GM18519 (cell line): ENCODE measurements around the gene ZNF688.

Experiments
- ATAC-seq: cut with Tn5 transposase; IDR thresholded peaks from one replicate; pipeline ENCODE4 v1.9.1; 2021; ENCODE audit warnings: mild to moderate bottlenecking, moderate library complexity; ENCODE audit not compliant: unreplicated experiment, low FRiP score

Gene ZNF688

DNA sequence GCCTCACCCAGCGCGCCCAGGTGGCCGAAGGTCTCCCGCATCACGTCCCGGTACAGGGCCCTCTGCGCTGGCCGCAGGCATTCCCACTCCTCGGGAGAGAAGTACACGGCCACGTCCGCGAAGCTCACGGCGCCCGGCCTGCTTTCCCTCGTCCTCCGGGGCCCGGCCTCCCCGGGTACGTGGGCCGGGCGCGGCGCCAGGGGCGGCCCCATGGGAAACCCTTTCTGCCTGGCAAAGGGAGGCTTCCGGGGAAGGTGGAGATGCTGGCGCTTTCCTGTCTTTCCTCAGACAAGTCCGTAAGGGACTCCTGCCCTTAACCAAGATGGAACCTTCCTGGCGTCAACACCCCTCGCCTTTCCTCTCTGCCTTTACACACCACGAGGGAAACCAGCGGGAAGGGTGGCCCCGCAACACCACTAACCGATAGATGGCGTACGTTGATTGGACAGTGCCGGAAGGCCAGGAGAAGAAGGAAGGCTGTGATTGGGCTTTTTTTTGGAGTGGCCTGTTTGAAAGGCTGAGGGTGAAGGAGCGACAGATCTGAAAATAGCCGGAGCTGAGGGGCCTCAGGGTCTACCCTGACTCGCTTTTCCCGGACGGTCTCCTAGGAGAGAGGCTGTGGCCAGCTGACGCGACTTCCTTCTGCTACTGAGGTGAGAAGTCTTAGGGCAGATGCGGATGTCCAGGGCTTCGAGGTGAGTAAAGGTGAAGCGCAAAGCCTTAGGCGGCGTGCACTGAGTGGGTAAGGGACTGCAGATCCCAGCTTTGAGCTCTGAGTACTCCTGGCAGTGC is 14.1 kb upstream of the ZNF688 start, which contains the start of gene ZNF785:
TSS of gene ZNF785 (minus strand) at position 298 of the 792 bp plus-strand sequence. CDS start at position 212, 86 bp downstream.
- ATAC-seq: peak; percentile 78

- ATAC-seq: no peak
Measured at GRCh38 chr16:30585022-30585399, 13.5 kb upstream of the ZNF688 start.

GRCh38 chr16:30582611-30583340 is 11.3 kb upstream of the ZNF688 start:
- ATAC-seq: no peak

GRCh38 chr16:30581457-30581856 is 9.9 kb upstream of the ZNF688 start:
- no peak for ATAC-seq

- ATAC-seq: no peak
Measured at GRCh38 chr16:30574678-30575077, 3.2 kb upstream of the ZNF688 start.

GRCh38 chr16:30570636-30571444 is 674 bp downstream of the ZNF688 start:
- ATAC-seq: no peak

DNA sequence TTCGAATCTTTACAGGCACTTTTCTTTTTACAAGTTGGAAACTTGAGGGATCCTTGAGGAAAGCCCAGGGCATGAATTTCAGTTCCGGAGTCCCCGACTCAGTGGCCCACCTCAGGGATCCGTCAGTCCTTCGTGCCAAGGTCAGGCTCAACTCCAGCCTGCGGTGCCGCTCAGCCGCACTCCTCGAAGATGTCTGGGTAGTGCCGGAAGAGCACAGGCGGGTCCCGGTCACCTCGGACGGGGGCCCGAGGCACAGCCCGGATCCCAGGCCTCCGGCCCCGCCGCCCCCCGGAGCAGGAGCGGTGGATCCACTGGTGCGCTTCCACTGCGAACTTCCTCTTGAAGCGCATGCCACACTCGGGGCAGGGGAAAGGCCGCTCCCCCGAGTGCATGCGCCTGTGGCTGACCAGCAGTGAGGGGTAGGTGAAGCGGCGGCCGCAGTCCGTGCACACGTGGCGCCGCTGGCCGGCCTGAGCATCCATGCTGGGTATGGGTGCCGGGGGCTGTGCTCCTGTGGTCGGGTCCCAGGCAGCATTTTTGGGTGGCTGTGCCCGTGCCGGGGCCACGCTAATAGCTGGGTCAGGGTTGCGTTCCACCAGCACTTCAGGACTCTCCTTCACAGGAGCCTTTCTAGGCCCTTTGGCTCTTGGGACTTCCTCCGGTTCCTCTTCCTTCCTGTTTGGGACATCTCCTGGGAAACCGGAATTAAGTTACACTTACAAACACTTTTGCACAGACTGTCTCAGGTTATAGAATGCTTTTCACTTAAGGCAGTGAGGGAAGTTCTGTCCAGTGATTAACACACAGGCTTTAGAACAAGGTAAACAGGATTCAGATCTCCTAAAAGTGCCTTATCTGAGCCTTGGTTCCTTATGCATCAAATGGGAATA is 1.5 kb downstream of the ZNF688 start:
- no peak for ATAC-seq

DNA sequence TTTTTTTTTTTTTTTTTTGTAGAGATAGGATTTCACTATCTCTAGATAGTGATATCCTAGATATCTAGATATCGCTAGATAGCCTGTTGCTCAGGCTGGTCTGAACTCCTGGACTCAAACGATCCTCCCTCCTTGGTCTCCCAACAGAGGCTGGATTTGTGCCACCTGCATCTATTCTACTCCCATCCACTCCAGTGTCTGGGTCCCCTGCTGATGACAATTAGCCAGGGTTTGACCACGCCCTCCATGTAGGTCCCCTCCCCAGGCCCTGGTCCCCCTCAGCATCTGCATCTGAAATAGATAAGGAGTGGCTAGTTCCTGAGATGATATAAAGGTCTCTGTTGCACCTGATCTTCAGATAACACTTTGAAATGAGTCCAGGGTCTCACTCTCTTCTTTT is 2.2 kb downstream of the ZNF688 start:
- no peak for ATAC-seq

DNA sequence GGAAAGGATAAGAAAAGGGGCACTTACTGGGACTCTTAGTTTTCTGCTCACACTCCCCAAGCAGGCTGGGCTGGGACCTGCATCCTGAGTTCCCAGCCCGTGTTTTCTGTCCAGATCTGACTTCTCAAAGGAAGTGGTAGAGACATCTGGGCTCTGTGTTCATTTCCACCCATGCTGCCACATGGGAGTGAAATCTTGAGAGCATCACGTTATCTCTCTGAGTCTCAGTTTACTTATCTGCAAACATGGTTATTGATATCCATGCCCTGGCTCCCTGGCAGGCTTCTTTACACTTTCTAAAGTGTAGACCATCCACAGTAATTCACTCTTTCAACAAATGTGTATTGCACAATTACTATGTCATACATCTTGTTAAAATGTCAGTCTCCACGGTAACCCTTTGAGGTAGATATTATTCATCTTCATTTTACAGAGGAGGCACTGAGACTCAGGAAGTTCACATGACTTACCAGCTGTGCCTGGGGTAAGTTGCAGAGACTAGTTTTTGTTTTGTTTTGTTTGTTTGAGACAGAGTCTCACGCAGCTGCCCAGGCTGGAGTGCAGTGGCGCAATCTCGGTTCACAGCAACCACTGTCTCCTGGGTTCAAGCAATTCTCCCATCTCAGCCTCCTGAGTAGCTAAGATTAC is 3.4 kb downstream of the ZNF688 start:
- no peak for ATAC-seq

DNA sequence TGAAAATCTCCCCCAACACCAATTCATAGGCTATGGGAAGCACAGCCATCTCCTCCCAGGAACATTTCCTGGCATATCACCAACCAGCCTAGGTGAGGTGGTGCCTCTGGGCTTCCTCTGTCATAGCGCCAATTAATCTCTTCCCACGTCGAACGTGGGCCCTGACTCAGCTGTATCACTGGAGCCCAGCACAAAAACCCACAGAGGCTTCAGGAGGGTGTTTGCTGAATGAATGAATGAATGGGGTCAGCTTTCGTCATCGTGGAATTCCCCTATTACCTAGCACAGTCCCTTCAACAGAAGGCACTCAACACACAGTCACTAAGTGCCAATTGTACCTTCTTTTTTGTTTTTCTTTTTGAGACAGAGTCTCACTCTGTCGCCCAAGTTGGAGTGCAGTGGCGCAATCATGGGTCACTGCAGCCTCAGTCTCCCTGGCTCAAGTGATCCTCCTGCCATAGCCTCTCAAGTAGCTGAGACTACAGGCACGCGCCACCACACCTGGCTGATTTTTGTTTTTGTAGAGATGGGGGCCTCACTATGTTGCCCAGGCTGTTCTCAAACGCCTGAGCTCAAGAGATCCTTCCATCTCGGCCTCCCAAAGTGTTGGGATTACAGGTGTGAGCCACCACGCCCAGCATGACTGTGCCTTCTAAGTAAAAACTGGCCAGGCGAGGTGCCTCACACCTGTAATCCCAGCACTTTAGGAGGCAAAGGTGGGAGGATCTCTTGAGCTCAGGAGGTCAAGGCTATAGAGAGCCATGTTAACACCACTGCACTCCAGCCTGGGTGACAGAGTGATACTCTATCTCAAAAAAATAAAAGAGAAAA is 4.1 kb downstream of the ZNF688 start:
- no peak for ATAC-seq

DNA sequence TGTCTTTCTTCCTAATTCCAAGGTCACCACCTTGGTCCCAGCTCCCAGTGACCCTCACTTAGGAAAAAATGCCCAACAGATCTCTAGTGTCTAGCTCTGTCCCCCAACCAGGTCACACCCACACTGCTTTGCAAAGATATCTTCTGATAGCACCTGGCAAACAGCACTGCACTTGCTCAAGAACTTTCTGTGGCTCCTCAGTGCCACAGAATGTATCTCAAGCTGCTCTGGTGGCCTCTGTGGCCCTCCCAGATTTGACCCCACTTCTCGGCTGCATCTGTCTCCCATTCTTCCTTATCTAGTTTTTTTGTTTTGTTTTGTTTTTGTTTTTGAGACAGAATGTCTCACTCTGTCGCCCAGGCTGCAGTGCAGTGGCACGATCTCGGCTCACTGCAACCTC is 5.0 kb downstream of the ZNF688 start:
- no peak for ATAC-seq

DNA sequence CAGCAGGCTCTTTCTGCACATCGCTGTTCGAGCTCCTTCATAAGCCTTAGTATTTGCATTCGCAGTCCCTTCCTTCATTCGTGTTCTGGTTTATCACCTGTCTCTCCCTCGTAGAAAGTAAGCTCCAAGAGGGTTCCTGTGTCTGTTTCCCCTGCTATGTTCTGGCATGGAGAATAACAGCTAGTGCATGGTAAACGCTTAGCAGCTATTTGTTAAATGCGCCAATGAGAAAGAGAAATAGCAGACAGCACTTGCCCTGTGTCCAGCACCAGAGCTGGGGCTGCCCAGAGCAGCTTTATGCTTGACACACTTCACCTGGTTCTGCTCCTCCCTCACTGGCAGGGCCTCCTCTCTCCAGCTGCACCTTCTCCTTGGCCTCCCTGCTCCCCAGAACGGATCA is 5.5 kb downstream of the ZNF688 start:
- no peak for ATAC-seq

- ATAC-seq: no peak
Measured at GRCh38 chr16:30565526-30565925, 6.0 kb downstream of the ZNF688 start.

DNA sequence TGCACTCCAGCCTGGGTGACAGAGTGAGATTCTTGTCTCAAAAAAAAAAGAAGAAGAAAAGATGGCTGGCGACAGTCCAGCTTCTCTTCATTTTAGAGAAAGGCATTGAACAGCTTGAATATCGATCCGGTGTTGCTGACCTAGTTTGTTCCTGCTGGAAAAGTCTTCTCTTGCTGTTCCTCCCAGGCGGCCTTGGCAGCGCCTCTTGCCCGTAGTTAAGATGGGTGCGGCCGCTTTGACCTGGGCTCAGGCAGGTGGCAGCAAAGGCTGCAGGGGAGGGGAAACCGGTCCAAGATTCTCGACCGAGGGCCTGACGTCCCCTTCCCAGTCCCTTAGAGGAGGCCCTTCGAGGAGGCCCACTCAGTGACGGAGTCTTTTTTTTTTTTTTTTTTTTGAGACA is 9.5 kb downstream of the ZNF688 start:
- ATAC-seq: no peak

- ATAC-seq: no peak
Measured at GRCh38 chr16:30561089-30561816, 10.3 kb downstream of the ZNF688 start.

- no peak for ATAC-seq
Measured at GRCh38 chr16:30559690-30560089, 11.8 kb downstream of the ZNF688 start.

GRCh38 chr16:30558789-30559377 is 12.6 kb downstream of the ZNF688 start:
- ATAC-seq: no peak
